ENCODE measurements around the gene NXPE2.

GRCh38 chr11:114685097-114685496, 6.8 kb downstream of the NXPE2 start:
- TF ChIP-seq MYC (IDR thresholded peaks at IDR 0.05; ENCODE audit: borderline replicate concordance, low read length): no peak
- no peak for TF ChIP-seq CEBPB (IDR thresholded peaks at IDR 0.05)

All from A549 (cell line).